Neural progenitor cell (in vitro differentiated cells): ENCODE results near the gene GBGT1. TPM values are rescaled to one million over a fixed set of nuclear protein-coding genes. Genes with fewer than 3 reads are reported as not detected.

Experiments
- DNase-seq: peaks from one replicate; pipeline ENCODE4 v3.0.0-alpha.2; 2016; ENCODE audit warnings: low spot score
- H2AFZ ChIP-seq: fragments of 200-600 bp; sonication (generic); replicated peaks from 2 replicates; pipeline ENCODE4 v1.6.1; 2016; ENCODE audit warnings: antibody characterized with exemption
- H3F3A ChIP-seq: fragments of 200-600 bp; sonication (generic); 2 replicates; pipeline ENCODE4 v1.6.1; 2016; ENCODE audit warnings: antibody characterized with exemption, low read depth
- H3K27ac ChIP-seq: fragments of 200-600 bp; sonication (generic); 2 replicates; pipeline ENCODE4 v1.5.1; 2016; ENCODE audit warnings: mild to moderate bottlenecking
- H3K27me3 ChIP-seq: fragments of 200-600 bp; sonication (generic); 2 replicates; pipeline ENCODE4 v1.6.1; 2016; ENCODE audit warnings: mild to moderate bottlenecking, moderate library complexity
- H3K36me3 ChIP-seq: fragments of 200-600 bp; sonication (generic); 2 replicates; pipeline ENCODE4 v1.5.1; 2016
- H3K4me1 ChIP-seq: fragments of 200-600 bp; sonication (generic); 2 replicates; pipeline ENCODE4 v1.6.1; 2016; ENCODE audit warnings: mixed run types
- H3K4me2 ChIP-seq: fragments of 200-600 bp; sonication (generic); 2 replicates; pipeline ENCODE4 v1.6.1; 2016
- H3K4me3 ChIP-seq: fragments of 200-600 bp; sonication (generic); 2 replicates; pipeline ENCODE4 v1.5.1; 2016
- H3K79me2 ChIP-seq: fragments of 200-600 bp; sonication (generic); 2 replicates; pipeline ENCODE4 v1.6.1; 2016; ENCODE audit warnings: low read depth
- H3K9ac ChIP-seq: fragments of 200-600 bp; sonication (generic); 2 replicates; pipeline ENCODE4 v1.6.1; 2016
- H3K9me3 ChIP-seq: fragments of 200-600 bp; sonication (generic); 2 replicates; pipeline ENCODE4 v1.5.1; 2016; ENCODE audit warnings: low read depth
- H4K20me1 ChIP-seq: fragments of 200-600 bp; sonication (generic); 2 replicates; pipeline ENCODE4 v1.6.1; 2016; ENCODE audit warnings: low read depth
- H3K27ac Mint-ChIP-seq: 3 replicates; pipeline ENCODE4 v1.8.0; 2021; ENCODE audit warnings: mixed read lengths
- H3K27me3 Mint-ChIP-seq: 2 replicates; pipeline ENCODE4 v1.8.0; 2022; ENCODE audit warnings: low read depth, mild to moderate bottlenecking, inconsistent platforms, moderate library complexity, mixed read lengths; ENCODE audit not compliant: insufficient read depth
- H3K36me3 Mint-ChIP-seq: 3 replicates; pipeline ENCODE4 v1.8.0; 2021; ENCODE audit warnings: mixed read lengths
- H3K4me1 Mint-ChIP-seq: 3 replicates; pipeline ENCODE4 v1.8.0; 2021; ENCODE audit warnings: mixed read lengths
- H3K4me3 Mint-ChIP-seq: 3 replicates; pipeline ENCODE4 v1.8.0; 2021; ENCODE audit warnings: mild to moderate bottlenecking, moderate library complexity, mixed read lengths
- H3K9me3 Mint-ChIP-seq: 3 replicates; pipeline ENCODE4 v1.8.0; 2020; ENCODE audit warnings: mixed read lengths
- CTCF ChIP-seq: fragments of 200-600 bp; sonication (generic); IDR thresholded peaks from 2 replicates; pipeline ENCODE4 v1.5.1; 2017; ENCODE audit warnings: antibody characterized with exemption, mild to moderate bottlenecking
- EZH2 ChIP-seq: fragments of 200-600 bp; sonication (generic); IDR thresholded peaks from 2 replicates; pipeline ENCODE4 v1.6.1; 2017; ENCODE audit warnings: antibody characterized with exemption, mild to moderate bottlenecking, moderate library complexity
- EZH2phosphoT487 ChIP-seq: fragments of 200-600 bp; sonication (generic); IDR thresholded peaks from 2 replicates; pipeline ENCODE4 v1.6.1; 2017; ENCODE audit warnings: antibody characterized with exemption
- total RNA-seq: library from RNA; depleted of rRNA; stranded (reverse); fragments of >200 nt; gene quantifications from 2 replicates; pipeline ENCODE4 v1.2.3, GENCODE V29; 2015; ENCODE audit warnings: low replicate concordance

GBGT1 gene
- total RNA-seq, 1 donor from 2014 or later, result 2.0 TPM

GRCh38 chr9:133103987-133104505, 59.7 kb downstream of the GBGT1 start:
- H3K79me2 ChIP-seq, result no peaks in the 10 kb centered on the region
- H3K4me1 Mint-ChIP-seq, result no peaks in the 10 kb centered on the region
- no peak overlapping the region for H3K9ac ChIP-seq
- H3K36me3 ChIP-seq, result no peaks in the 10 kb centered on the region
- H3K4me1 ChIP-seq, result no peaks in the 10 kb centered on the region
- H3K27me3 Mint-ChIP-seq, result no peaks in the 10 kb centered on the region
- H2AFZ ChIP-seq, result no peak overlapping the region
- H3K4me3 ChIP-seq, result no peak overlapping the region
- TF ChIP-seq EZH2phosphoT487, result no peak
- TF ChIP-seq EZH2, result no peak
- no peak for TF ChIP-seq CTCF
- H3F3A ChIP-seq, result no peaks in the 10 kb centered on the region
- no peaks in the 10 kb centered on the region for H3K9me3 ChIP-seq
- peaks cover 3% of the 10 kb centered on the region for H4K20me1 ChIP-seq
- H3K27me3 ChIP-seq, result no peaks in the 10 kb centered on the region
- H3K27ac Mint-ChIP-seq, result no peak overlapping the region
- H3K36me3 Mint-ChIP-seq, result peaks cover 13% of the 10 kb centered on the region
- no peak overlapping the region for H3K4me2 ChIP-seq
- no peak overlapping the region for H3K4me3 Mint-ChIP-seq
- no peak for DNase-seq
- no peak overlapping the region for H3K27ac ChIP-seq
- no peaks in the 10 kb centered on the region for H3K9me3 Mint-ChIP-seq

GRCh38 chr9:133103183-133103986, 60.3 kb downstream of the GBGT1 start:
- no peaks in the 10 kb centered on the region for H3F3A ChIP-seq
- no peaks in the 10 kb centered on the region for H3K9me3 ChIP-seq
- H4K20me1 ChIP-seq, result peaks cover 3% of the 10 kb centered on the region
- no peak overlapping the region for H3K9ac ChIP-seq
- H3K27me3 ChIP-seq, result no peaks in the 10 kb centered on the region
- H3K27ac ChIP-seq, result no peak overlapping the region
- Mint-ChIP-seq H3K27me3 (no peaks in the 10 kb centered on the region), H3K4me1 (no peaks in the 10 kb centered on the region), H3K36me3 (peaks cover 19% of the 10 kb centered on the region), H3K4me3 (peak overlapping the region; percentile 46), H3K9me3 (peaks cover 2% of the 10 kb centered on the region), H3K27ac (no peak overlapping the region)
- H3K4me3 ChIP-seq, result no peak overlapping the region
- no peaks in the 10 kb centered on the region for H3K79me2 ChIP-seq
- no peak overlapping the region for H2AFZ ChIP-seq
- peak; percentile 70 for DNase-seq
- no peak overlapping the region for H3K4me2 ChIP-seq
- no peaks in the 10 kb centered on the region for H3K4me1 ChIP-seq
- H3K36me3 ChIP-seq, result no peaks in the 10 kb centered on the region
- TF ChIP-seq CTCF, result peak; percentile 95
- TF ChIP-seq EZH2, result no peak

Other genes with a start within 250 kb of the GBGT1 start
- gene TSC1, start 219.3 kb downstream of the GBGT1 start, total RNA-seq, result 44.9 and 64.9 TPM in 2 replicates
- gene GFI1B, start 185.2 kb downstream of the GBGT1 start, total RNA-seq, result 0.28 TPM in 1 of 2 replicates, not detected in the other
- 77.9 and 119 TPM in 2 replicates for gene GTF3C5, start 132.9 kb downstream of the GBGT1 start, total RNA-seq
- gene CEL, start 101.9 kb downstream of the GBGT1 start, total RNA-seq, result 1.0 and 2.2 TPM in 2 replicates
- 24.1 and 58.8 TPM in 2 replicates for gene RALGDS, start 42.7 kb downstream of the GBGT1 start, total RNA-seq
- gene OBP2B, start 45.3 kb upstream of the GBGT1 start, total RNA-seq, result not detected in 2 replicates
- not detected in 2 replicates for gene ABO, start 111.3 kb upstream of the GBGT1 start, total RNA-seq
- gene SURF6, start 172.3 kb upstream of the GBGT1 start, total RNA-seq, result 13.2 and 32.9 TPM in 2 replicates
- 31.7 and 66.5 TPM in 2 replicates for gene MED22, start 184.2 kb upstream of the GBGT1 start, total RNA-seq
- 3,449 and 3,613 TPM in 2 replicates for gene RPL7A, start 184.3 kb upstream of the GBGT1 start, total RNA-seq
- 31.0 and 36.7 TPM in 2 replicates for gene SURF1, start 192.6 kb upstream of the GBGT1 start, total RNA-seq
- gene SURF2, start 192.6 kb upstream of the GBGT1 start, total RNA-seq, result 16.0 and 19.6 TPM in 2 replicates
- 102 and 155 TPM in 2 replicates for gene SURF4, start 212.1 kb upstream of the GBGT1 start, total RNA-seq
- gene STKLD1, start 212.5 kb upstream of the GBGT1 start, total RNA-seq, result 0.58 and 0.65 TPM in 2 replicates